BLaER1 (cell line): ENCODE results near the gene FCHO1.

Experiments used
- H3K27ac ChIP-seq: shearing (Covaris generic); formaldehyde crosslinking; 2 replicates; pipeline ENCODE4 v1.8.1; 2022
- H3K27me3 ChIP-seq: shearing (Covaris generic); formaldehyde crosslinking; 2 replicates; pipeline ENCODE4 v1.8.1; 2022
- H3K36me3 ChIP-seq: shearing (Covaris generic); formaldehyde crosslinking; 2 replicates; pipeline ENCODE4 v1.8.1; 2022
- H3K4me1 ChIP-seq: shearing (Covaris generic); formaldehyde crosslinking; 2 replicates; pipeline ENCODE4 v1.8.1; 2022
- H3K4me2 ChIP-seq: shearing (Covaris generic); formaldehyde crosslinking; 2 replicates; pipeline ENCODE4 v1.8.1; 2022
- H3K4me3 ChIP-seq: shearing (Covaris generic); formaldehyde crosslinking; 2 replicates; pipeline ENCODE4 v1.8.1; 2022
- H3K9ac ChIP-seq: shearing (Covaris generic); formaldehyde crosslinking; 2 replicates; pipeline ENCODE4 v1.8.1; 2022
- H3K9me3 ChIP-seq: shearing (Covaris generic); formaldehyde crosslinking; 2 replicates; pipeline ENCODE4 v1.8.1; 2022
- H4K20me1 ChIP-seq: shearing (Covaris generic); formaldehyde crosslinking; 2 replicates; pipeline ENCODE4 v1.8.1; 2022
- Cebpa-rat ChIP-seq: shearing (Covaris generic); IDR thresholded peaks from 2 replicates; pipeline ENCODE4 v1.8.1; 2022

Gene FCHO1

GRCh38 chr19:17751103-17751911 lies at the start of gene FCHO1:
Gene FCHO1, plus strand, starts transcription at chr19:17751477. Its CDS starts 3,688 bp downstream, at chr19:17755165.
- peak within 1 kb of the TSS; percentile 63 for H3K4me3 ChIP-seq

GRCh38 chr19:17703824-17704463 lies 47.3 kb upstream of the FCHO1 start:
- no peaks in the 10 kb centered on the region for H3K36me3 ChIP-seq
- H3K4me1 ChIP-seq, result no peaks in the 10 kb centered on the region
- H3K9me3 ChIP-seq, result no peaks in the 10 kb centered on the region
- no peaks in the 10 kb centered on the region for H4K20me1 ChIP-seq
- H3K27ac ChIP-seq, result no peak overlapping the region
- no peak overlapping the region for H3K4me3 ChIP-seq
- no peak for TF ChIP-seq Cebpa-rat
- H3K9ac ChIP-seq, result no peak overlapping the region
- H3K27me3 ChIP-seq, result no peaks in the 10 kb centered on the region
- H3K4me2 ChIP-seq, result no peak overlapping the region

More at GRCh38 chr19:17751103-17751911, at the start of gene FCHO1:
- Histone ChIP-seq H3K36me3 (peaks cover 10% of the 10 kb centered on the region), H4K20me1 (peaks cover 34% of the 10 kb centered on the region), H3K9ac (peak within 1 kb of the TSS; percentile 80), H3K27me3 (no peaks in the 10 kb centered on the region), H3K4me1 (peaks cover 94% of the 10 kb centered on the region), H3K27ac (peak within 1 kb of the TSS; percentile 96), H3K9me3 (no peaks in the 10 kb centered on the region), H3K4me2 (peak within 1 kb of the TSS; percentile 89)
- TF ChIP-seq Cebpa-rat, result 0 out of 2 replicates have a peak, but pooled peaks have one; percentile 6

- Histone ChIP-seq H3K4me1 (no peaks in the 10 kb centered on the region), H3K27ac (no peak overlapping the region), H3K4me2 (no peak overlapping the region), H3K27me3 (no peaks in the 10 kb centered on the region), H3K4me3 (no peak overlapping the region), H4K20me1 (no peaks in the 10 kb centered on the region), H3K9me3 (no peaks in the 10 kb centered on the region), H3K9ac (no peak overlapping the region), H3K36me3 (no peaks in the 10 kb centered on the region)
- no peak for TF ChIP-seq Cebpa-rat
Measured at GRCh38 chr19:17706750-17707181, 44.5 kb upstream of the FCHO1 start.

- Histone ChIP-seq H3K9me3 (no peaks in the 10 kb centered on the region), H3K4me1 (peaks cover 7% of the 10 kb centered on the region), H3K4me3 (no peak overlapping the region), H3K27me3 (no peaks in the 10 kb centered on the region), H3K4me2 (no peak overlapping the region), H3K36me3 (no peaks in the 10 kb centered on the region), H3K9ac (no peak overlapping the region), H4K20me1 (no peaks in the 10 kb centered on the region), H3K27ac (no peak overlapping the region)
- no peak for TF ChIP-seq Cebpa-rat
Measured at GRCh38 chr19:17711851-17712250, 39.4 kb upstream of the FCHO1 start.

- peaks cover 19% of the 10 kb centered on the region for H4K20me1 ChIP-seq
- peaks cover 42% of the 10 kb centered on the region for H3K4me1 ChIP-seq
- no peak overlapping the region for H3K27ac ChIP-seq
- H3K4me2 ChIP-seq, result no peak overlapping the region
- no peaks in the 10 kb centered on the region for H3K36me3 ChIP-seq
- no peaks in the 10 kb centered on the region for H3K27me3 ChIP-seq
- no peak overlapping the region for H3K4me3 ChIP-seq
- no peaks in the 10 kb centered on the region for H3K9me3 ChIP-seq
- no peak overlapping the region for H3K9ac ChIP-seq
- no peak for TF ChIP-seq Cebpa-rat
Measured at GRCh38 chr19:17716309-17716929, 34.9 kb upstream of the FCHO1 start.

- H3K4me3 ChIP-seq, result peak overlapping the region; percentile 96
- H3K27ac ChIP-seq, result no peak overlapping the region
- peak overlapping the region; percentile 99 for H3K4me2 ChIP-seq
- no peak overlapping the region for H3K9ac ChIP-seq
- peaks cover 9% of the 10 kb centered on the region for H3K36me3 ChIP-seq
- peaks cover 62% of the 10 kb centered on the region for H3K4me1 ChIP-seq
- no peaks in the 10 kb centered on the region for H3K27me3 ChIP-seq
- H4K20me1 ChIP-seq, result peaks cover 39% of the 10 kb centered on the region
- no peak for TF ChIP-seq Cebpa-rat
- no peaks in the 10 kb centered on the region for H3K9me3 ChIP-seq
Measured at GRCh38 chr19:17718550-17718946, 32.7 kb upstream of the FCHO1 start.

GRCh38 chr19:17718947-17719711 lies 32.1 kb upstream of the FCHO1 start, which contains the start of gene MAP1S:
Gene MAP1S, plus strand, starts transcription at chr19:17719480. Its CDS starts 23 bp downstream, at chr19:17719503.
- Histone ChIP-seq H3K36me3 (peaks cover 14% of the 10 kb centered on the region), H4K20me1 (peaks cover 45% of the 10 kb centered on the region), H3K4me3 (peak within 1 kb of the TSS; percentile 96), H3K9me3 (no peaks in the 10 kb centered on the region), H3K27me3 (no peaks in the 10 kb centered on the region), H3K4me1 (peaks cover 68% of the 10 kb centered on the region), H3K9ac (peak within 1 kb of the TSS; percentile 93), H3K27ac (peak within 1 kb of the TSS; percentile 91), H3K4me2 (peak within 1 kb of the TSS; percentile 99)
- TF ChIP-seq Cebpa-rat, result no peak

- no peak for TF ChIP-seq Cebpa-rat
- Histone ChIP-seq H3K36me3 (peaks cover 22% of the 10 kb centered on the region), H3K9ac (peak overlapping the region; percentile 93), H3K9me3 (no peaks in the 10 kb centered on the region), H4K20me1 (peaks cover 52% of the 10 kb centered on the region), H3K4me1 (peaks cover 70% of the 10 kb centered on the region), H3K4me3 (peak overlapping the region; percentile 96), H3K27ac (peak overlapping the region; percentile 91), H3K27me3 (no peaks in the 10 kb centered on the region), H3K4me2 (peak overlapping the region; percentile 99)
Measured at GRCh38 chr19:17719730-17720400, 31.4 kb upstream of the FCHO1 start.

- Histone ChIP-seq H3K4me3 (peak overlapping the region; percentile 96), H3K4me1 (peaks cover 70% of the 10 kb centered on the region), H3K9ac (peak overlapping the region; percentile 93), H3K36me3 (peaks cover 28% of the 10 kb centered on the region), H3K9me3 (no peaks in the 10 kb centered on the region), H3K27me3 (no peaks in the 10 kb centered on the region), H3K27ac (peak overlapping the region; percentile 91), H4K20me1 (peaks cover 58% of the 10 kb centered on the region), H3K4me2 (peak overlapping the region; percentile 99)
- TF ChIP-seq Cebpa-rat, result no peak
Measured at GRCh38 chr19:17720440-17720839, 30.8 kb upstream of the FCHO1 start.
